LNCAP (cell line): ENCODE data around the gene RYR1.

Experiments used
- TF ChIP-seq, protein P1 (sequence below): fragments of 450-650 bp; IDR thresholded peaks from 2 replicates; pipeline ENCODE4 v1.5.1; 2017; ENCODE audit warnings: mild to moderate bottlenecking

RYR1 gene

DNA sequence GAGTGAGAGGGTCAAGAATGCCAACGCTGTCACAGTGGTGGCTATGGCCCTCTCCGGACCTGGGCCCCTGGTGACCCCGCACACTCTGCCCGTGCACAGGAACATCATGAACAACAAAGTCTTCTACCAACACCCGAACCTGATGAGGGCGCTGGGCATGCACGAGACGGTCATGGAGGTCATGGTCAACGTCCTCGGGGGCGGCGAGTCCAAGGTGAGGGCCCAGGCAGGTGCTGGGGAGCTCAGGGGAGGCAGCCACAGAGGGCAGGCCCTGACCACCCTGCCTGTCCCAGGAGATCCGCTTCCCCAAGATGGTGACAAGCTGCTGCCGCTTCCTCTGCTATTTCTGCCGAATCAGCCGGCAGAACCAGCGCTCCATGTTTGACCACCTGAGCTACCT lies 62.6 kb downstream of the RYR1 start:
- TF ChIP-seq, protein P1, sequence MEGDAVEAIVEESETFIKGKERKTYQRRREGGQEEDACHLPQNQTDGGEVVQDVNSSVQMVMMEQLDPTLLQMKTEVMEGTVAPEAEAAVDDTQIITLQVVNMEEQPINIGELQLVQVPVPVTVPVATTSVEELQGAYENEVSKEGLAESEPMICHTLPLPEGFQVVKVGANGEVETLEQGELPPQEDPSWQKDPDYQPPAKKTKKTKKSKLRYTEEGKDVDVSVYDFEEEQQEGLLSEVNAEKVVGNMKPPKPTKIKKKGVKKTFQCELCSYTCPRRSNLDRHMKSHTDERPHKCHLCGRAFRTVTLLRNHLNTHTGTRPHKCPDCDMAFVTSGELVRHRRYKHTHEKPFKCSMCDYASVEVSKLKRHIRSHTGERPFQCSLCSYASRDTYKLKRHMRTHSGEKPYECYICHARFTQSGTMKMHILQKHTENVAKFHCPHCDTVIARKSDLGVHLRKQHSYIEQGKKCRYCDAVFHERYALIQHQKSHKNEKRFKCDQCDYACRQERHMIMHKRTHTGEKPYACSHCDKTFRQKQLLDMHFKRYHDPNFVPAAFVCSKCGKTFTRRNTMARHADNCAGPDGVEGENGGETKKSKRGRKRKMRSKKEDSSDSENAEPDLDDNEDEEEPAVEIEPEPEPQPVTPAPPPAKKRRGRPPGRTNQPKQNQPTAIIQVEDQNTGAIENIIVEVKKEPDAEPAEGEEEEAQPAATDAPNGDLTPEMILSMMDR: no peak

DNA sequence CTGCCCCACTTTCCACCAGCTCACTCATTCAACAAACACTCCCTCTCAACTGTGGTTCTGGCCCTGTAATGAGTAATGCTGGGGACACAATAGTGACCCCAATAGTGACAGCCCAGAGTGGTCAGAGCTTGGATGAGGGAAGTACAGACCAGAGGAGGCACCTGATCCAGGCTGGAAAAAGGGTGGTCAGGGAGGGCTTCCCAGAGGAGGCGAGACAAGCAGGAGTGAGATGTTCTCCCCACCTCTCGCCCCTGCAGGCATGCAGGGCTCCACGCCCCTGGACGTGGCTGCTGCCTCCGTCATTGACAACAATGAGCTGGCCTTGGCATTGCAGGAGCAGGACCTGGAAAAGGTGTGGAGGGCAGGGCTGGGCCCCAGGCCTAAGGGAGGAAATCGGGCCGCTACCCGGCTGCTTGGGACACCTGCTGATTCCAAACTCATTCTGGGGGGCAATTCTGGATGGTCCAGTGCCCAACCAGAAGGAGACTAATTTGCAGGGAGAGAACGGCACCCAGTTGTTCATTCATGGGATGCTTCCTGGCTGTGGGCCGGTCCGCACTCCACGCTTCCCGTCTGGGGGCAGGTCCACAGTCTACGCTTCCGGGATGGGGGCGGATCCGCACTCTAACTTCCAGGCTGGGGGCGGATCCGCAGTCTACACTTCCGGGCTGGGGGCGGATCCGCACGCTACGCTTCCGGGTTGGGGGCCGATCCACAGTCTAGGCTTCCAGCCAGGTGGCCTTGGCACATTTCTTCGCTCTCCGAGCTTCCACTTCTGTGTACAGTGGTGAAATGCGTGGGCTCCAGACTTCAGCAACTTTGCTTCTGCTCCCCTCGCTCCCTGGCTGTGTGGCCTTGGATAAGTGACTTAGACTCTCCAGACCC lies 63.4 kb downstream of the RYR1 start:
- TF ChIP-seq, protein P1: no peak

- TF ChIP-seq, protein P1: no peak
Measured at GRCh38 chr19:38497907-38498306, 64.4 kb downstream of the RYR1 start.

DNA sequence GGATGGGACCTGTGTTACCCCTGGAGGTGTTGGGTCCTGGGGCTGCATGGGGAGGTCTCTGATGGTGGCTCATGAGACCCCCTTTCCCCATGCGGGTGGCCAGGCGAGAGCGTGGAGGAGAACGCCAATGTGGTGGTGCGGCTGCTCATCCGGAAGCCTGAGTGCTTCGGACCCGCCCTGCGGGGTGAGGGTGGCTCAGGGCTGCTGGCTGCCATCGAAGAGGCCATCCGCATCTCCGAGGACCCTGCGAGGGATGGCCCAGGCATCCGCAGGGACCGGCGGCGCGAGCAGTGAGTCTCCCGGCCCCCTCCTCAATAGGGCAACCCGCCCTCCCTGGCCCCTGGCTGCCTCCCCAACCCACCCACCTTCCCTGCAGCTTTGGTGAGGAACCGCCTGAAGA lies 66.0 kb downstream of the RYR1 start:
- TF ChIP-seq, protein P1: no peak

DNA sequence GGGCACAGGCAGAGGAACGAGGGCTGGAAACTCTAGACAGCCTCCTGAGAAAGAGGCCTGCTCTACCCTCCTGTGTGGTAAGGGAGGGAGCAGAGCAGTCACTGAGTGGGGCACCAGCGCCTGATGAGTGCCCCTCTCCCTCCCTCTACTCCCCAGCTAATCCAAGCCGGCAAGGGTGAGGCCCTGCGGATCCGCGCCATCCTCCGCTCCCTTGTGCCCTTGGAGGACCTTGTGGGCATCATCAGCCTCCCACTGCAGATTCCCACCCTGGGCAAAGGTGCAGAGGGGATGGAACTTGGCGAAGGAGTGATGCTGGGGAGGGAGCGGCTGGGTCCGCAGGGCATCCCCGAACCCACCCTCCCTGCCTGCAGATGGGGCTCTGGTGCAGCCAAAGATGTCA lies 67.0 kb downstream of the RYR1 start:
- TF ChIP-seq, protein P1: no peak

DNA sequence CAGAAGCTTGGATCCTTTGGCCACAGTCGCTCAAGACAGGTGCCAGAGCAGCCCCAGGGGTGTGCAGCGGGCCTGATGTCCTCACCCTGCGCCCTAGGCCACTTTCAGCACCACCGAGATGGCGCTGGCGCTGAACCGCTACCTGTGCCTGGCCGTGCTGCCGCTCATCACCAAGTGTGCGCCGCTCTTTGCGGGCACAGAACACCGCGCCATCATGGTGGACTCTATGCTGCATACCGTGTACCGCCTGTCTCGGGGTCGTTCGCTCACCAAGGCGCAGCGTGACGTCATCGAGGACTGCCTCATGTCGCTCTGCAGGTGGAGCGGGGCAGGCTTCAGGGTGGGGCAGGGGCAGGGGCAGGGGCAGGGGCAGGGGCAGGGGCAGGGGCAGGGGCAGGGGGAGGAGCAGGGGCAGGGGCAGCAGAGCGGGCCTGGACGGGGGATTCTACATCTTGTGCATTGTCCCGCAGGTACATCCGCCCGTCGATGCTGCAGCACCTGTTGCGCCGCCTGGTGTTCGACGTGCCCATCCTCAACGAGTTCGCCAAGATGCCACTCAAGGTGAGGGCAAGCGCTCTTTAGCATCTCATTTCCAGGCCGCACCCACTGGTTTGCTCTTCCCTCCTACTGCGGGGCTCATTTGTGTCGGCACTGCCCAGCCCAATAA lies 69.1 kb downstream of the RYR1 start:
- TF ChIP-seq, protein P1: no peak; the same call in 1 of the 2 replicates

DNA sequence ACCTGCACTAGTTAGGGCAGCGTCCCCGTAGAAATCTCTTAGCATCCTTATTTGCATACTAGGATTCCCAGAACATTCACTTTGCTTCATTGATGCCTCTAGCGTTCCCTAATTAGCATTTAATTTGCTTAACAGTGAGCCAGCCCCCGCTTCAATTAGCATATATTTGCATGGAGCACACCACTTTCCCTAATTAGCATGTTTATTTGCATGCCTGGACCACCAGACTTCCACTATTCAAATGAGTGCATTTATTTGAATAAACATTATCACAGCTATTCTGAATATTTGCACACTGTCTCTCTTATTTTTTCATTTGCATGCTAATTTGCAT lies 69.6 kb downstream of the RYR1 start:
- TF ChIP-seq, protein P1: no peak
